ENCODE measurements around the gene MIS18A. TPM values are rescaled to one million over a fixed set of nuclear protein-coding genes. Genes with fewer than 3 reads are reported as not detected.
"Not testable (repeated sequence)": the region's sequence is repeated elsewhere in the genome, so short reads cannot be mapped to it uniquely, and the experiment has no call there.

Gene MIS18A
- total and polyA plus RNA-seq, 4 donors = 1.1 to 10.1 (median 2.6) TPM

DNA sequence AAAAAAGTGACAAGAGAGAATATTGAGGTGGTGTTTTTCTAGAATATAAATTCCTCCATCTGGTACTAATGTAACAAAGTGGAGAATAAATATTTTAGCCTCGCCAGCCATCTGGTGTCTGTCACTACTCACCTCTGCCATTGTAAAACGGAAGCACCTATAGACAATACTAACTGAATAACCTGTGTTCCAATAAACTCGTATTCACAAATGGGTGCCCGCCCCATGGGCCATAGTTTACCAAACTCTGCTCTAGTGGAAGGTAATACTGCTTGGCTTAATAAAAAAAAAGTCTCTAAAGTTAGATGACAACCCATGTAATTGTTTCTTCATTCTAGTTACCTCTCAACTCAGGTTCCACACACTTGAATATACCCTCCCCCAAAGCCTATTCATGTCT is 8.1 kb downstream of the MIS18A start:
- no peak overlapping the region for H3K9ac ChIP-seq (ENCODE audit: low read depth in 1 of 2, low read length in 2 of 2)
- H3K36me3 ChIP-seq (ENCODE audit: control insufficient read depth in 4 of 4, insufficient read depth in 3 of 4, low read depth in 1 of 4, low read length in 3 of 4) = peaks cover 0 to 16% (median 6%) of the 10 kb centered on the region in 4 donors
- 95% methylated on average over 4 of the region's 4 CpGs for WGBS
- TF ChIP-seq, protein P1, sequence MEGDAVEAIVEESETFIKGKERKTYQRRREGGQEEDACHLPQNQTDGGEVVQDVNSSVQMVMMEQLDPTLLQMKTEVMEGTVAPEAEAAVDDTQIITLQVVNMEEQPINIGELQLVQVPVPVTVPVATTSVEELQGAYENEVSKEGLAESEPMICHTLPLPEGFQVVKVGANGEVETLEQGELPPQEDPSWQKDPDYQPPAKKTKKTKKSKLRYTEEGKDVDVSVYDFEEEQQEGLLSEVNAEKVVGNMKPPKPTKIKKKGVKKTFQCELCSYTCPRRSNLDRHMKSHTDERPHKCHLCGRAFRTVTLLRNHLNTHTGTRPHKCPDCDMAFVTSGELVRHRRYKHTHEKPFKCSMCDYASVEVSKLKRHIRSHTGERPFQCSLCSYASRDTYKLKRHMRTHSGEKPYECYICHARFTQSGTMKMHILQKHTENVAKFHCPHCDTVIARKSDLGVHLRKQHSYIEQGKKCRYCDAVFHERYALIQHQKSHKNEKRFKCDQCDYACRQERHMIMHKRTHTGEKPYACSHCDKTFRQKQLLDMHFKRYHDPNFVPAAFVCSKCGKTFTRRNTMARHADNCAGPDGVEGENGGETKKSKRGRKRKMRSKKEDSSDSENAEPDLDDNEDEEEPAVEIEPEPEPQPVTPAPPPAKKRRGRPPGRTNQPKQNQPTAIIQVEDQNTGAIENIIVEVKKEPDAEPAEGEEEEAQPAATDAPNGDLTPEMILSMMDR (IDR thresholded peaks at IDR 0.05; ENCODE audit: low read depth, low read length, missing input control) = no peak
- no peak for TF ChIP-seq FOXA2 (IDR thresholded peaks at IDR 0.05)
- no peak for TF ChIP-seq RXRA (IDR thresholded peaks at IDR 0.05)
- no peak for TF ChIP-seq JUND (IDR thresholded peaks at IDR 0.05)
- TF ChIP-seq YY1 (IDR thresholded peaks at IDR 0.05) = no peak
- no peak for TF ChIP-seq TAF1 (conservative IDR thresholded peaks at IDR 0.05)
- no peak for TF ChIP-seq GABPA (IDR thresholded peaks at IDR 0.05 in 1 of 2, conservative IDR thresholded peaks at IDR 0.05 in 1 of 2)
- no peak for TF ChIP-seq EGR1 (IDR thresholded peaks at IDR 0.05; ENCODE audit: low read depth in 2 of 2)
- TF ChIP-seq, protein P2, sequence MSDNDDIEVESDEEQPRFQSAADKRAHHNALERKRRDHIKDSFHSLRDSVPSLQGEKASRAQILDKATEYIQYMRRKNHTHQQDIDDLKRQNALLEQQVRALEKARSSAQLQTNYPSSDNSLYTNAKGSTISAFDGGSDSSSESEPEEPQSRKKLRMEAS (IDR thresholded peaks at IDR 0.05) = no peak
- TF ChIP-seq, protein P3, sequence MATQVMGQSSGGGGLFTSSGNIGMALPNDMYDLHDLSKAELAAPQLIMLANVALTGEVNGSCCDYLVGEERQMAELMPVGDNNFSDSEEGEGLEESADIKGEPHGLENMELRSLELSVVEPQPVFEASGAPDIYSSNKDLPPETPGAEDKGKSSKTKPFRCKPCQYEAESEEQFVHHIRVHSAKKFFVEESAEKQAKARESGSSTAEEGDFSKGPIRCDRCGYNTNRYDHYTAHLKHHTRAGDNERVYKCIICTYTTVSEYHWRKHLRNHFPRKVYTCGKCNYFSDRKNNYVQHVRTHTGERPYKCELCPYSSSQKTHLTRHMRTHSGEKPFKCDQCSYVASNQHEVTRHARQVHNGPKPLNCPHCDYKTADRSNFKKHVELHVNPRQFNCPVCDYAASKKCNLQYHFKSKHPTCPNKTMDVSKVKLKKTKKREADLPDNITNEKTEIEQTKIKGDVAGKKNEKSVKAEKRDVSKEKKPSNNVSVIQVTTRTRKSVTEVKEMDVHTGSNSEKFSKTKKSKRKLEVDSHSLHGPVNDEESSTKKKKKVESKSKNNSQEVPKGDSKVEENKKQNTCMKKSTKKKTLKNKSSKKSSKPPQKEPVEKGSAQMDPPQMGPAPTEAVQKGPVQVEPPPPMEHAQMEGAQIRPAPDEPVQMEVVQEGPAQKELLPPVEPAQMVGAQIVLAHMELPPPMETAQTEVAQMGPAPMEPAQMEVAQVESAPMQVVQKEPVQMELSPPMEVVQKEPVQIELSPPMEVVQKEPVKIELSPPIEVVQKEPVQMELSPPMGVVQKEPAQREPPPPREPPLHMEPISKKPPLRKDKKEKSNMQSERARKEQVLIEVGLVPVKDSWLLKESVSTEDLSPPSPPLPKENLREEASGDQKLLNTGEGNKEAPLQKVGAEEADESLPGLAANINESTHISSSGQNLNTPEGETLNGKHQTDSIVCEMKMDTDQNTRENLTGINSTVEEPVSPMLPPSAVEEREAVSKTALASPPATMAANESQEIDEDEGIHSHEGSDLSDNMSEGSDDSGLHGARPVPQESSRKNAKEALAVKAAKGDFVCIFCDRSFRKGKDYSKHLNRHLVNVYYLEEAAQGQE (IDR thresholded peaks at IDR 0.05) = no peak
- TF ChIP-seq, protein P4, sequence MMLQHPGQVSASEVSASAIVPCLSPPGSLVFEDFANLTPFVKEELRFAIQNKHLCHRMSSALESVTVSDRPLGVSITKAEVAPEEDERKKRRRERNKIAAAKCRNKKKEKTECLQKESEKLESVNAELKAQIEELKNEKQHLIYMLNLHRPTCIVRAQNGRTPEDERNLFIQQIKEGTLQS (IDR thresholded peaks at IDR 0.05) = no peak
- TF ChIP-seq NR2F2 (IDR thresholded peaks at IDR 0.05) = no peak
- no peak for TF ChIP-seq SP1 (IDR thresholded peaks at IDR 0.05)
- no peaks in the 10 kb centered on the region for H3K9me3 ChIP-seq (ENCODE audit: control insufficient read depth in 4 of 4, low read length in 3 of 4)
- no peak overlapping the region for H3K4me3 ChIP-seq (ENCODE audit: low read depth in 1 of 3, low read length in 3 of 3)
- DNase-seq (ENCODE audit: low spot score) = no peak
- H3K27ac ChIP-seq (ENCODE audit: low read depth in 1 of 2, low read length in 2 of 2) = no peak overlapping the region
- no peaks in the 10 kb centered on the region for H3K27me3 ChIP-seq (ENCODE audit: control insufficient read depth in 4 of 4, insufficient read depth in 4 of 4, low read length in 3 of 4)
- no peaks in the 10 kb centered on the region for H3K4me1 ChIP-seq (ENCODE audit: control insufficient read depth in 4 of 4, insufficient read depth in 4 of 4, low read length in 3 of 4)

DNA sequence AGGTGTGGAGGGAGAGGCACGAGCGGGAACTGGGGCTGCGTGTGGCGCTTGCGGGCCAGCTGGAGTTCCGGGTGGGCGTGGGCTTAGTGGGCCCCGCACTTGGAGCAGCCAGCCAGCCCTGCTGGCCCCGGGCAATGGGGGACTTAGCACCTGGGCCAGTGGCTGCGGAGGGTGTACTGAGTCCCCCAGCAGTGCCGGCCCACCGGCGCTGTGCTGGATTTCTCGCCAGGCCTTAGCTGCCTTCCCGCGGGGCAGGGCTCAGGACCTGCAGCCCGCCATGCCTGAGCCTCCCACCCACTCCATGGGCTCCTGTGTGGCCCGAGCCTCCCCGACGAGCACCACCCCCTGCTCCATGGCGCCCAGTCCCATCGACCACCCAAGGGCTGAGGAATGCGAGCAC is 13.5 kb downstream of the MIS18A start:
- H3K4me1 ChIP-seq (ENCODE audit: control insufficient read depth in 4 of 4, insufficient read depth in 4 of 4, low read length in 3 of 4); H3K27ac ChIP-seq (ENCODE audit: low read depth in 1 of 2, low read length in 2 of 2); DNase-seq (ENCODE audit: low spot score); H3K9ac ChIP-seq (ENCODE audit: low read depth in 1 of 2, low read length in 2 of 2); H3K4me3 ChIP-seq (ENCODE audit: low read depth in 1 of 3, low read length in 3 of 3); H3K27me3 ChIP-seq (ENCODE audit: control insufficient read depth in 4 of 4, insufficient read depth in 4 of 4, low read length in 3 of 4); H3K36me3 ChIP-seq (ENCODE audit: control insufficient read depth in 4 of 4, insufficient read depth in 3 of 4, low read depth in 1 of 4, low read length in 3 of 4); H3K9me3 ChIP-seq (ENCODE audit: control insufficient read depth in 4 of 4, low read length in 3 of 4): not testable (repeated sequence)
- 98% methylated on average over 23 of the region's 23 CpGs for WGBS

DNA sequence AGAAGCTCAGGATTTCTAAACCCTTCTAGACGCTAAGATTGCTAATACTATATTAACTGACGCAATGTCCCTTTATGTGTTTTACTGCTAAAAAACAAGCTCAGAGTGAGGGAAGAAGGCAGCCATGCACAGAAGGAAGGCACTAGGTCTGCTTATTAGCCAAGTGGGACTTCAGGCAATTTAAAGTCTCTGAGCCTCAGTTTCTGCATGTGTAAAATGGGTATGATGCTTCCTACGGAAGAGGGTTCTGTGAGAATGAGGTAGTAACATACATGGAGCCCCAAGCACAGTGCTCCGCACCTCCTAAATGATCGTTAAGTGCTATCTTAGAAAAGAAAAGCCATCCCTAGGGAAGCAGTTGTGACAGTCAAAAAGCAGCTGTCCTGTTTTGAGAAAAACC is 16.9 kb downstream of the MIS18A start:
- no peak for DNase-seq (ENCODE audit: low spot score)
- Histone ChIP-seq H3K27ac (ENCODE audit: low read depth in 1 of 2, low read length in 2 of 2) (no peak overlapping the region), H3K9me3 (ENCODE audit: control insufficient read depth in 4 of 4, low read length in 3 of 4) (no peaks in the 10 kb centered on the region), H3K27me3 (ENCODE audit: control insufficient read depth in 4 of 4, insufficient read depth in 4 of 4, low read length in 3 of 4) (no peaks in the 10 kb centered on the region), H3K4me1 (ENCODE audit: control insufficient read depth in 4 of 4, insufficient read depth in 4 of 4, low read length in 3 of 4) (no peaks in the 10 kb centered on the region), H3K36me3 (ENCODE audit: control insufficient read depth in 4 of 4, insufficient read depth in 3 of 4, low read depth in 1 of 4, low read length in 3 of 4) (no peaks in the 10 kb centered on the region), H3K9ac (ENCODE audit: low read depth in 1 of 2, low read length in 2 of 2) (no peak overlapping the region), H3K4me3 (ENCODE audit: low read depth in 1 of 3, low read length in 3 of 3) (no peak overlapping the region)
- 93% methylated on average over 5 of the region's 5 CpGs for WGBS
- TF ChIP-seq YY1 (IDR thresholded peaks at IDR 0.05) = no peak
- no peak for TF ChIP-seq HNF4G (IDR thresholded peaks at IDR 0.05)
- TF ChIP-seq, protein P1 (IDR thresholded peaks at IDR 0.05; ENCODE audit: low read depth, low read length, missing input control) = no peak
- TF ChIP-seq, protein P5, sequence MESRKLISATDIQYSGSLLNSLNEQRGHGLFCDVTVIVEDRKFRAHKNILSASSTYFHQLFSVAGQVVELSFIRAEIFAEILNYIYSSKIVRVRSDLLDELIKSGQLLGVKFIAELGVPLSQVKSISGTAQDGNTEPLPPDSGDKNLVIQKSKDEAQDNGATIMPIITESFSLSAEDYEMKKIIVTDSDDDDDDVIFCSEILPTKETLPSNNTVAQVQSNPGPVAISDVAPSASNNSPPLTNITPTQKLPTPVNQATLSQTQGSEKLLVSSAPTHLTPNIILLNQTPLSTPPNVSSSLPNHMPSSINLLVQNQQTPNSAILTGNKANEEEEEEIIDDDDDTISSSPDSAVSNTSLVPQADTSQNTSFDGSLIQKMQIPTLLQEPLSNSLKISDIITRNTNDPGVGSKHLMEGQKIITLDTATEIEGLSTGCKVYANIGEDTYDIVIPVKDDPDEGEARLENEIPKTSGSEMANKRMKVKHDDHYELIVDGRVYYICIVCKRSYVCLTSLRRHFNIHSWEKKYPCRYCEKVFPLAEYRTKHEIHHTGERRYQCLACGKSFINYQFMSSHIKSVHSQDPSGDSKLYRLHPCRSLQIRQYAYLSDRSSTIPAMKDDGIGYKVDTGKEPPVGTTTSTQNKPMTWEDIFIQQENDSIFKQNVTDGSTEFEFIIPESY (IDR thresholded peaks at IDR 0.05) = no peak
- no peak for TF ChIP-seq RXRA (IDR thresholded peaks at IDR 0.05)
- no peak for TF ChIP-seq GABPA (IDR thresholded peaks at IDR 0.05 in 1 of 2, conservative IDR thresholded peaks at IDR 0.05 in 1 of 2)
- no peak for TF ChIP-seq HNF4A (conservative IDR thresholded peaks at IDR 0.05)
- TF ChIP-seq TAF1 (conservative IDR thresholded peaks at IDR 0.05) = no peak
- TF ChIP-seq EGR1 (IDR thresholded peaks at IDR 0.05; ENCODE audit: low read depth in 2 of 2) = no peak

Data from liver (tissue), 9 donors.